HG03060 (cell line): ENCODE data around the gene GRM4.

Experiments used
- ATAC-seq: cut with Tn5 transposase; IDR thresholded peaks from one replicate; pipeline ENCODE4 v1.9.1; 2021; ENCODE audit warnings: low read depth, moderate number of reproducible peaks; ENCODE audit not compliant: unreplicated experiment

The GRM4 gene

DNA sequence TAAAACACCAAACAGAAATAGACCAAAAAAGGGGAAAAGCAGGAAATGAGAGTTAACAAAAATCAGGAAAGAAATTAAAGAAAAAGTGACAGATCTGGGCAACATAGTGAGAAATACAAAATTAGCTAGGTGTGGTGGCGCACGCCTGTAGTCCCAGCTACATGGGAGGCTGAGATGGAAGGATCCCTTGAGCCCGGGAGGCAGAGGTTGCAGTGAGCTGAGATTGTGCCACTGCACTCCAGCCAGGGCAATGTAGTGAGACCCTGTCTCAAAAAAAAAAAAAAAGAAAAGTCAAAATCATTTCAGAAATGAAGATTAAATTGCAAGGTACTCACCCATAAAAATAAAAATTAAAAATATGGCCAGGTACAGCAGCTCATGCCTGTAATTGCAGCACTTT is 13.0 kb upstream of the GRM4 start:
- ATAC-seq: no peak

- ATAC-seq: no peak
Measured at GRCh38 chr6:34157851-34158250, 12.0 kb upstream of the GRM4 start.

DNA sequence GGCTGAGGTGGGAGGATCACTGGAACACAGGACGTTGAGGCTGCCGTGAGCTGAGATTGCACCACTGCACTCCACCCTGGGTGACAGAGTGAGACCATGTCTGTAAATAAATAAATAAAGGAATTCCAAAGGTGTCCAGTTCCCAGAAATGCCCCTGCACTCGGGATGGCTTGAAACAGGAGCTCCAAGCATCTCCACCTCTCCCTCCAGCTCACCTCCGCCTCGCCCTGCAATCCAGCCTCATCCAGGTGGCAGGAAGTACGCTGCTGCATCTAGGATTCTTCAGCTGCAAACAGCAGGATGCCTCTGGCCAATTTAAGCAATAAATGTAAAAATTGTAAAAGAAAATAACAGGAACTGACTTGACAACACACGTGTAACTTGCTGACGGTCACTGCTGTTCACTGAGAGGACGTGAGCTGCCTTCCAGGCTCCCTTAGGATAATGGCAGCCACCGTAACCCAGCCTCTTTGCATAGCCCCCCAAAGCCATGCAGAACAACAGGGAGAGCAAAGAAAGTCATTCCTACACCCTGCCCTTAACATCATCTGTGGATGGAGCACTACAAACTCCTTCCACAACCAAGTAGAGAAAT is 11.4 kb upstream of the GRM4 start:
- ATAC-seq: no peak

- ATAC-seq: no peak
Measured at GRCh38 chr6:34155471-34156300, 9.8 kb upstream of the GRM4 start.

GRCh38 chr6:34154668-34155447 is 9.0 kb upstream of the GRM4 start:
- no peak for ATAC-seq

DNA sequence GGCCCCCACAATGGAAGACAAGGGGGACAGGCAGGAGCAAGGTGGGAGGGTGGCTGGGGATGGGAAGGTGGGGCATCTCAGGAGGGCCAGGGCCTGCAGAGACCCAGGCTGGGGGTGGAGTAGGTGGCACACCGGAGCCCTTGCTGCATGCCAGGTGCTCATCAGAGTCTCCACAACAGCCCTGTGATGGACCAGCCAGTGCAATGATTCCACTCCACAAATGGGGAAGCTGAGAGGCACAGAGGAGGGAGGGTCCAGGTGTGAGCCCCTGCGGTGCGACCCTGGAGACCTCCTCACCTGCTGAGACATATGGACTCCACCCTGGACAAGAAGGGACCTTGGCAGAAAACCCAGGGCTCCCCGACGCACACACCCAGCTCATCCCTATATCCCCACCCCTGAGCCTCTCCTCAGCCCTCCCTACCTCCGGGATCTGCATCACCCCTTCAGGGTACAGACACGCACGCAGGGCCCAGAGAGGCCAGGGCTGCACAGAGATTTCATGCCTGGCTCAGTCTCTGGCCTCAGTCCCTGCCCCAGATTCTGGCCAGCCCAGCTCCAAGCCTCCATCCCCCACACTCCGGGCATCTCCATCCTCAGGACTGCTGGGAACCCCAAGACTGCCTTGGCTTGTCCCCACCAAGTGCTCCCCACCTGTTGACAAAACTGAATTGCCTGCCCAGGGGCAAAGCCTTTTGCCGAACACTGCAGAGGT is 7.1 kb upstream of the GRM4 start:
- no peak for ATAC-seq

- ATAC-seq: no peak
Measured at GRCh38 chr6:34152042-34152524, 6.2 kb upstream of the GRM4 start.

- no peak for ATAC-seq
Measured at GRCh38 chr6:34151321-34152041, 5.6 kb upstream of the GRM4 start.

DNA sequence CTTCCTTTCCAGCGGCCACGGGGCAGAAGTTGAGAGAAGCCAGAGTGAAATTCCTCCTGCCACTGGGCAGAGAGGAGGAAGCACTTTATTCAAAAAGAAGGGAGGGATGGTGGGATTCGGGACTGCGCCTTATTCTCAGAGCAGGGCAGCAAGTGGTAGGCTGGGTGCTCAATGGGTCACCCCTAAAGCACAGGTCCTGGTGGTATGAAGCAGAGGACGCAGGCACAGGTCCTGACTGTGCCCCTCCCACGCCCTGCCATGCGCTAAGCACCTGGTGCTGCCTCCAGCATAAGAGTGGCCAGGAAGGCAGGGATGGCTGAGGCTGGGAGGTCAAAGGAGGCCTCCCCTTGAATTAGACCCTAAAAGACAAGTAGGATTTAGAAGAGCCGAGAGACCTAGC is 4.9 kb upstream of the GRM4 start:
- ATAC-seq: no peak

DNA sequence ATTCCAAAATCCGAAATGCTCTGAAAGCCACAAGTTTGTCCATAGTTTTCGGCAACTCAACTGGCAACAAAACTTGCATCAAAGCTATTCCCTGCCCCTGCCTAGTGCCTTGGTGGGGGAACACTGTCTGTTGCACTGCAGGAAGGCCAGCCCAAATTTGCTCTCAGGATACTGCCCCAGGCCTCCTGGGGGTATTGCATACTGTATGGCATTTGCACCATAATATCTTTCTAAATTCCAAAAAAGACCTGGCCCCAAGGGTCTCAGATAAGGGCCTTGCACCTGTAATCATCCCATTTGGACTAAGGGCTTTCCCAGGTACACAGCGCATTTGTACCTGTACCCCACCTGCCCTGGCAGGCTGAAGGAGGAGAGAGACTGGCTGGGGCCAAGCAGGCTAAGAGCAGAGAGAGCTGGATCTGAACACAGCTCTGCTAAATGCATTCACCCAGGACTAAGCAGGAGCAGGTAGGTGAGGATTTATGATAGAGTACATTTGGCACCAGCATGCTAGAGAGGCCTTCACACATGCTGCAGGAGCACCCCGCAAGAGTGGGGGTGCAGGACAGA is 4.0 kb upstream of the GRM4 start:
- ATAC-seq: no peak

- ATAC-seq: no peak
Measured at GRCh38 chr6:34149452-34149810, 3.5 kb upstream of the GRM4 start.

DNA sequence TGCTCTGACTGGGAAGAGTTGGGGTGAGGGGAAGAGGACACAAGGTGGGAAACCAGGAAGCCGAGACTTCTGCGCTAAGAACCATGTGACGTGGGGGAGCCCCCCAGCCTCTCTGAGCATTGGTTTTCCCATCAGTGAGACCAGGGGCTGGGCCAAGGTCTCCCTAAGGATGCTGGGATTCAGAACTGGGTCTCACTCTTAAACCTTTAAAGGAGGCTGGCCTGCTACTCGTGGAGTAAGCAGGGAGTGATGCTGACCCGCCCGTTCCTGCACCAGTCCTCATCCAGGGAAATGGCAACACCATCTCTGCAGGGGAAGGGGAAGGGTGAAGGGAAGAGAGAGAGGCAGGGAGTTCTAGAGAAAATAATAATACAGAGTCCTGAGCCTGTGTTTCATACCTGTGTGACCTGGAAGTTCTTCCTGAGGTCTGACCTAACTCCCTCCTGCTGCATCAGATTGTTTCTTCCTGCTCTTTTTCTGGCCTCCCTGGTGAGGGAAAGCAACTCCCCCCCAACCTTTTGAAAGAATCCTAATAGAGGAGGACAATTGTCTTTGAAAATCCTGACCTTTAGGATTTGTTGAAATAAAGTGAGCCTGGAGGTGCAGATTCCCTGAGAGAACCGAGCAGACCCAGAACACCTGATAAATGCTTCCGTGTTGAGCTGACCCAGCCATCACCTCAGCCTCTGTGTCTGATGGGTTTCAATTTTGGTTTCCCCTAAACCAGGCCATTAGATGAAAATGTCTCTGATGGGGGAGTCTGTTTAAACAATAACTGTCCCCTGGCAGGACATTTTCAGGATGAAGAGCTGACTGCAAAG is 3.0 kb upstream of the GRM4 start:
- no peak for ATAC-seq

- ATAC-seq: no peak
Measured at GRCh38 chr6:34147906-34148630, 2.2 kb upstream of the GRM4 start.

GRCh38 chr6:34146801-34147592 is 1.1 kb upstream of the GRM4 start:
- ATAC-seq: no peak

GRCh38 chr6:34145161-34146020 is 496 bp downstream of the GRM4 start:
- no peak for ATAC-seq

GRCh38 chr6:34144581-34145160 is 1.2 kb downstream of the GRM4 start:
- ATAC-seq: no peak
